ENCODE measurements around the gene PDXK. TPM values are rescaled to one million over a fixed set of nuclear protein-coding genes. Genes with fewer than 3 reads are reported as not detected.

The PDXK gene
- total RNA-seq, 6 experiments from 2014 or later, result 52.9 to 87.5 (median 58.9) TPM

DNA sequence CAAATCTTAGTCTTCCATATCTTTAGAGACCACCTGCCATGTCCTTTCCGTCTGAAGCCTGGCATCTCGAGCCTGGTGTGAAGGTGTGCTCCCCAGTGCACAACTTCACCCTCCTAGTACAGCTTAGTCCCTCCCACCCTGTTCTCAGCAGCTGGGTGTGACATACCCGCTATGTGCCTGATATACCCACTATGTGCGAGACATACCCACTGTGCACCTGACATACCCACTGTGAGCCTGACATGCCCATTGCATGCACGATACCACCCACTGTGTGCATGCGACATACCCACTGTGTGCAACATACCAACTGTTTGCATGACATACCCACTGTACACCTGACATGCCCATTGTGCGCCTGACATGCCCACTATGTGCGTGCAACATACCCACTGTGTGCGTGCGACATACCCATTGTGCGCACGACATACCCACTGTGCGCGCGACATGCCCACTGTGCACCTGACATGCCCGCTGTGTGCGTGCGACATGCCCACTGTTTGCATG lies 67.4 kb downstream of the PDXK start:
- no peaks in the 10 kb centered on the region for H3K27me3 ChIP-seq
- H3K27ac ChIP-seq, result no peak overlapping the region
- DNase-seq (no peak), ATAC-seq (no peak)
- intact Hi-C loops (cut with DNase I), result no loop called here
- no peaks in the 10 kb centered on the region for H3K9me3 ChIP-seq
- H3K4me1 ChIP-seq, result peaks cover 0 to 31% (median 12%) of the 10 kb centered on the region in 4 donors
- 81% methylated on average over 12 of the region's 18 CpGs for WGBS (ENCODE audit: insufficient coverage, low coverage, low lambda C conversion rate, missing lambda C conversion rate)
- no peak overlapping the region for H3K4me3 ChIP-seq
- H3K36me3 ChIP-seq, result no peaks in the 10 kb centered on the region
- TF ChIP-seq, protein P1, sequence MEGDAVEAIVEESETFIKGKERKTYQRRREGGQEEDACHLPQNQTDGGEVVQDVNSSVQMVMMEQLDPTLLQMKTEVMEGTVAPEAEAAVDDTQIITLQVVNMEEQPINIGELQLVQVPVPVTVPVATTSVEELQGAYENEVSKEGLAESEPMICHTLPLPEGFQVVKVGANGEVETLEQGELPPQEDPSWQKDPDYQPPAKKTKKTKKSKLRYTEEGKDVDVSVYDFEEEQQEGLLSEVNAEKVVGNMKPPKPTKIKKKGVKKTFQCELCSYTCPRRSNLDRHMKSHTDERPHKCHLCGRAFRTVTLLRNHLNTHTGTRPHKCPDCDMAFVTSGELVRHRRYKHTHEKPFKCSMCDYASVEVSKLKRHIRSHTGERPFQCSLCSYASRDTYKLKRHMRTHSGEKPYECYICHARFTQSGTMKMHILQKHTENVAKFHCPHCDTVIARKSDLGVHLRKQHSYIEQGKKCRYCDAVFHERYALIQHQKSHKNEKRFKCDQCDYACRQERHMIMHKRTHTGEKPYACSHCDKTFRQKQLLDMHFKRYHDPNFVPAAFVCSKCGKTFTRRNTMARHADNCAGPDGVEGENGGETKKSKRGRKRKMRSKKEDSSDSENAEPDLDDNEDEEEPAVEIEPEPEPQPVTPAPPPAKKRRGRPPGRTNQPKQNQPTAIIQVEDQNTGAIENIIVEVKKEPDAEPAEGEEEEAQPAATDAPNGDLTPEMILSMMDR (IDR thresholded peaks at IDR 0.05), result no peak
- TF ChIP-seq POLR2A (IDR thresholded peaks at IDR 0.05), result no peak

DNA sequence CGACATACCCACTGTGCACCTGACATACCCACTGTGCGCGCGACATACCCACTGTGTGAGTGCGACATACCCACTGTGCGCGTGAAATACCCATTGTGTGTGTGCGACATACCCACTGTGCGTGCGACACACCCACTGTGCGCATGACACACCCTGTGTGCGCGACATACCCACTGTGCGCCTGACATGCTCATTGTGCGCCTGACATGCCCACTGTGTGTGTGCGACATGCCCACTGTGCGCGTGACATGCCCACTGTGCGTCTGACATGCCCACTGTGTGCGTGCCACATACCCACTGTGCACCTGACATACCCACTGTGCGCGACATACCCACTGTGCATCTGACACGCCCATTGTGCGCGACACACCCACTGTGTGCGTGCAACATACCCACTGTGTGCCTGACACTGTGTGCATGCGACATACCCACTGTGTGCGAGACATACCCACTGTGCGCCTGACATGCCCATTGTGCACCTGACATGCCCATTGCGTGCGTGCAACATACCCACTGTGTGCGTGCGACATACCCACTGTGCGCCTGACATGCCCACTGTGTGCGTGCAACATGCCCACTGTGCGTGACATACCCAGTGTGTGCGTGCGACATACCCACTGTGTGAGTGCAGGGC lies 68.0 kb downstream of the PDXK start:
- H3K36me3 ChIP-seq, result peaks cover 0 to 4% (median 2%) of the 10 kb centered on the region in 4 donors
- WGBS (ENCODE audit: insufficient coverage, low coverage, low lambda C conversion rate, missing lambda C conversion rate), result 93% methylated on average over 11 of the region's 38 CpGs
- H3K9me3 ChIP-seq, result no peaks in the 10 kb centered on the region
- no peaks in the 10 kb centered on the region for H3K27me3 ChIP-seq
- intact Hi-C loops (cut with DNase I), result no loop called here
- no peak overlapping the region for H3K27ac ChIP-seq
- no peak for TF ChIP-seq POLR2A (IDR thresholded peaks at IDR 0.05)
- TF ChIP-seq, protein P1 (IDR thresholded peaks at IDR 0.05), result no peak
- peaks cover 0 to 30% (median 12%) of the 10 kb centered on the region in 4 donors for H3K4me1 ChIP-seq
- DNase-seq (no peak), ATAC-seq (no peak)
- H3K4me3 ChIP-seq, result no peak overlapping the region

DNA sequence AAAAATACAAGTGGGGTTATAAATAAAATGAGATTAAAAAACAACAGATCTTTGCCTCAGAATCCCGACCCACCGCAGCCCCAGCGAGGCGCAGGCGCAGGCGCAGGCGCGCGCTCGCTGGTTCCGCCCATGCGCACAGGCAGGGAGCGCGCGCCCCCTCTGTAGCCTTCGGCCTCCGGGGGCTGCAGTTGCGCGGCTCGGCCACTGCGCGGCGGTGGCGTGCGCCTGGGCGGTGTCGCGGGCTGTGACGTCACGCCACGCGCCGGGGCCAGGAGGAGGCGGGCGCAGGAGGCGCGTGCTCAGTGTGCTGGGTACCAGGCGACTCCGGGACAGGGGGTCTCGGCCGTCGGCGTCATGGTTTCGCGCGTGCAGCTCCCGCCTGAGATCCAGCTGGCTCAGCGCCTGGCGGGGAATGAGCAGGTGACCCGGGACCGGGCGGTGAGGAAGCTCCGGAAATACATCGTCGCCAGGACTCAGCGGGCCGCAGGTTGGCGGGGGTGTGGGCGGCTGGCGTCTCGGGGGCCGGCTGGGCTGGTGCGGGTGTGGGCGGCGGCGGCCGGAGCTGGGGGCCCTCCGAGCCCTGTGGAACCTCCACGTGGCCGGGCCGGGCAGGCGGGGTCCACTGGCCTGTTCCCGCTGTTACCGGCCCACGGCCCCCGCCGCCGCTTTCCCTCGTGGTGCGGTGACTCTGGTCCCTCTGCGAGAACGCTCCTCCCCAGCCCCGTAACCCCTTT lies 70.5 kb downstream of the PDXK start, which contains the start of gene RRP1:
RRP1 (plus strand) TSS at position 302 of the 734 bp plus-strand sequence; CDS start at position 355, 53 bp downstream.
- H3K4me1 ChIP-seq, result peaks cover 0 to 12% (median 5%) of the 10 kb centered on the region in 4 donors
- ATAC-seq (peak; percentile 92 to 98 (median 96)), DNase-seq (peak; percentile 91 to 93 (median 92))
- no peaks in the 10 kb centered on the region for H3K27me3 ChIP-seq
- TF ChIP-seq, protein P1 (IDR thresholded peaks at IDR 0.05), result peak; percentile 98 to 100 (median 100)
- peak; percentile 73 for TF ChIP-seq POLR2A (IDR thresholded peaks at IDR 0.05)
- H3K27ac ChIP-seq, result peak within 1 kb of the TSS; percentile 82 to 93 (median 88)
- H3K36me3 ChIP-seq, result peaks cover 0 to 29% (median 14%) of the 10 kb centered on the region in 4 donors
- peak within 1 kb of the TSS; percentile 74 to 96 (median 93) for H3K4me3 ChIP-seq
- intact Hi-C loops (cut with DNase I), result no loop called here
- no peaks in the 10 kb centered on the region for H3K9me3 ChIP-seq
- WGBS (ENCODE audit: insufficient coverage, low coverage, low lambda C conversion rate, missing lambda C conversion rate), result 0% methylated on average over 38 of the region's 83 CpGs

DNA sequence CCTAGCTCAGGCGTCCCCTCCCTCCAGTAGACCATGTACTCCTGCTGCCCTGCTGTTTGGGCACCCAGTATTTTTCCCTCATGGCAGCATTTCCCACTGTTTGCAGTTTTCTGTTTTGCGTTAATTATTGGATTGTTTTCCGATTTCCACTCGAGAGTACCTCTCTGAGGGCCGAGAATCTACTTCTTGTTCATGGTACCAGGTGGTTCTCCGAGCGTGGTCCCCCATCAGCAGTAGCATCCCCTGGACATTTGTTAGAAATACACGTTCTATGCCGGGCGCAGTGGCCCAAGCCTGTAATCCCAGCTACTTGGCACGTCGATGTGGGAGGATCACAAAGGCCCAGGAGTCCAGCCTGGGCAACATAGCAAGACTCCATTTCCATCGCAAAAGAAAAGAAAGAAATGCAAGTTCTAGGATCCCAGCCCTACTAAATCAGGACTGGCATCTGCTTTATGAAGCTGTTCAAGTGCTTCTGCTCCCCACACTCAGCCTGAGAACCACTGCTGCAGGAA lies 71.1 kb downstream of the PDXK start:
- Histone ChIP-seq H3K27ac (peak overlapping the region in 2 of 3 donors; percentile 70 to 93), H3K4me1 (peaks cover 0 to 12% (median 5%) of the 10 kb centered on the region in 4 donors), H3K36me3 (peaks cover 0 to 29% (median 14%) of the 10 kb centered on the region in 4 donors), H3K27me3 (no peaks in the 10 kb centered on the region), H3K4me3 (peak overlapping the region; percentile 74 to 96 (median 93)), H3K9me3 (no peaks in the 10 kb centered on the region)
- no peak for ATAC-seq
- intact Hi-C loops (cut with DNase I), result no loop called here
- TF ChIP-seq, protein P1 (IDR thresholded peaks at IDR 0.05), result no peak
- TF ChIP-seq POLR2A (IDR thresholded peaks at IDR 0.05), result no peak
- 7% methylated on average over 13 of the region's 13 CpGs for whole genome bisulfite sequencing (ENCODE audit: insufficient coverage, low coverage, low lambda C conversion rate, missing lambda C conversion rate)
- no peak for DNase-seq
